Hepatocyte (in vitro differentiated cells): Measurements from ENCODE around the gene AP3S1.

Experiments
- CTCF ChIP-seq: fragments of 200-600 bp; sonication (generic); IDR thresholded peaks from 2 replicates; pipeline ENCODE4 v1.5.1; 2016; ENCODE audit warnings: antibody characterized with exemption, mild to moderate bottlenecking; ENCODE audit not compliant: poor library complexity
- EZH2 ChIP-seq: fragments of 200-600 bp; sonication (generic); IDR thresholded peaks from 2 replicates; pipeline ENCODE4 v1.6.1; 2016; ENCODE audit warnings: antibody characterized with exemption, mild to moderate bottlenecking, borderline replicate concordance
- EZH2phosphoT487 ChIP-seq: fragments of 200-600 bp; sonication (generic); IDR thresholded peaks from one replicate; pipeline ENCODE4 v1.6.1; 2018; ENCODE audit warnings: antibody characterized with exemption, mild to moderate bottlenecking, low read depth, moderate library complexity; ENCODE audit not compliant: unreplicated experiment, severe bottlenecking

GRCh38 chr5:115873392-115873791 lies 31.7 kb downstream of the AP3S1 start:
- no peak for TF ChIP-seq CTCF
- no peak for TF ChIP-seq EZH2
- TF ChIP-seq EZH2phosphoT487 = no peak
